Measurements from ENCODE around the gene STXBP2.

The STXBP2 gene

GRCh38 chr19:7635670-7636069 is 1.2 kb upstream of the STXBP2 start:
- no peak for DNase-seq

GRCh38 chr19:7636317-7636690 is 606 bp upstream of the STXBP2 start:
- DNase-seq = no peak

GRCh38 chr19:7637374-7638256 is 705 bp downstream of the STXBP2 start:
- peak; percentile 69 for DNase-seq

- DNase-seq = peak; percentile 10
Observed at GRCh38 chr19:7638802-7639465, 2.0 kb downstream of the STXBP2 start.

- no peak for DNase-seq
Observed at GRCh38 chr19:7639863-7640348, 3.0 kb downstream of the STXBP2 start.

GRCh38 chr19:7640803-7641202 is 3.9 kb downstream of the STXBP2 start:
- DNase-seq = no peak

- peak; percentile 16 for DNase-seq
Observed at GRCh38 chr19:7641290-7642276, 4.7 kb downstream of the STXBP2 start.

GRCh38 chr19:7642295-7643030 is 5.6 kb downstream of the STXBP2 start:
- no peak for DNase-seq

GRCh38 chr19:7643031-7643415 is 6.1 kb downstream of the STXBP2 start:
- no peak for DNase-seq

GRCh38 chr19:7643629-7644549 is 7.0 kb downstream of the STXBP2 start:
- DNase-seq = peak; percentile 46

GRCh38 chr19:7644550-7644877 is 7.6 kb downstream of the STXBP2 start:
- DNase-seq = no peak

- DNase-seq = no peak
Observed at GRCh38 chr19:7645163-7645562, 8.3 kb downstream of the STXBP2 start.

- no peak for DNase-seq
Observed at GRCh38 chr19:7645656-7646425, 8.9 kb downstream of the STXBP2 start.

- no peak for DNase-seq
Observed at GRCh38 chr19:7646426-7646700, 9.5 kb downstream of the STXBP2 start.

GRCh38 chr19:7647156-7647555 is 10.2 kb downstream of the STXBP2 start:
- DNase-seq = no peak

GRCh38 chr19:7648265-7649014 is 11.5 kb downstream of the STXBP2 start:
- DNase-seq = peak; percentile 60

GRCh38 chr19:7650148-7650547 is 13.2 kb downstream of the STXBP2 start:
- no peak for DNase-seq

- peak; percentile 85 for DNase-seq
Observed at GRCh38 chr19:7652061-7652641, 15.2 kb downstream of the STXBP2 start.

GRCh38 chr19:7654401-7654800 is 17.5 kb downstream of the STXBP2 start:
- no peak for DNase-seq

GRCh38 chr19:7655581-7655980 is 18.7 kb downstream of the STXBP2 start:
- no peak for DNase-seq
